NCI-H774 (cell line): ENCODE results near the gene LRRC2.
"Not testable (repeated sequence)": the region's sequence is repeated elsewhere in the genome, so short reads cannot be mapped to it uniquely, and the experiment has no call there.

Source experiments
- DNase-seq: peaks from one replicate; lab custom pipeline; 2025; lab: John Stamatoyannopoulos, UW

Gene LRRC2

GRCh38 chr3:46557814-46558183 is 8.3 kb downstream of the LRRC2 start:
- DNase-seq: no peak

- DNase-seq: no peak
Observed at GRCh38 chr3:46553154-46553553, 12.9 kb downstream of the LRRC2 start.

- DNase-seq: no peak
Observed at GRCh38 chr3:46552538-46552937, 13.6 kb downstream of the LRRC2 start.

GRCh38 chr3:46551615-46552014 is 14.5 kb downstream of the LRRC2 start:
- DNase-seq: no peak

- no peak for DNase-seq
Observed at GRCh38 chr3:46549989-46550388, 16.1 kb downstream of the LRRC2 start.

GRCh38 chr3:46549408-46549904 is 16.6 kb downstream of the LRRC2 start:
- DNase-seq: no peak

GRCh38 chr3:46548611-46549010 is 17.5 kb downstream of the LRRC2 start:
- DNase-seq: not testable (repeated sequence)

GRCh38 chr3:46546896-46547440 is 19.1 kb downstream of the LRRC2 start:
- DNase-seq: no peak

GRCh38 chr3:46545818-46546630 is 20.1 kb downstream of the LRRC2 start:
- no peak for DNase-seq

- DNase-seq: no peak
Observed at GRCh38 chr3:46544771-46545503, 21.2 kb downstream of the LRRC2 start.

GRCh38 chr3:46542801-46543201 is 23.3 kb downstream of the LRRC2 start:
- no peak for DNase-seq

- no peak for DNase-seq
Observed at GRCh38 chr3:46542344-46542743, 23.8 kb downstream of the LRRC2 start.

- DNase-seq: no peak
Observed at GRCh38 chr3:46541835-46542234, 24.3 kb downstream of the LRRC2 start.

GRCh38 chr3:46540550-46540949 is 25.6 kb downstream of the LRRC2 start:
- no peak for DNase-seq

GRCh38 chr3:46539443-46540005 is 26.6 kb downstream of the LRRC2 start:
- no peak for DNase-seq

- DNase-seq: no peak
Observed at GRCh38 chr3:46538803-46539442, 27.2 kb downstream of the LRRC2 start.

GRCh38 chr3:46538425-46538802 is 27.7 kb downstream of the LRRC2 start:
- not testable (repeated sequence) for DNase-seq

GRCh38 chr3:46537779-46538178 is 28.3 kb downstream of the LRRC2 start:
- DNase-seq: no peak

- DNase-seq: no peak
Observed at GRCh38 chr3:46537316-46537715, 28.8 kb downstream of the LRRC2 start.

- no peak for DNase-seq
Observed at GRCh38 chr3:46536758-46537157, 29.3 kb downstream of the LRRC2 start.

GRCh38 chr3:46535746-46536145 is 30.4 kb downstream of the LRRC2 start:
- DNase-seq: no peak

- no peak for DNase-seq
Observed at GRCh38 chr3:46533091-46533490, 33.0 kb downstream of the LRRC2 start.
